Fibroblast of villous mesenchyme (primary cell): ENCODE measurements around the gene DLK2. TPM values are rescaled to one million over a fixed set of nuclear protein-coding genes. Genes with fewer than 3 reads are reported as not detected.

Experiments
- DNase-seq: peaks from one replicate; pipeline ENCODE4 v3.0.0-alpha.2; 2010; ENCODE audit warnings: low read depth
- H3K4me3 ChIP-seq: 2 replicates; pipeline ENCODE4 v1.5.1; 2011; ENCODE audit warnings: low read depth, mild to moderate bottlenecking, low read length
- small RNA-seq: library from RNA; depleted of rRNA; stranded (forward); fragments of <200 nt; gene quantifications from one replicate; pipeline ENCODE3, GENCODE V24; 2012
- total RNA-seq: library from RNA; depleted of rRNA; stranded (reverse); fragments of >200 nt; gene quantifications from 2 replicates; pipeline ENCODE4 v1.2.3, GENCODE V29; 2012
- TF ChIP-seq, protein P1 (sequence below): IDR thresholded peaks from 2 replicates; pipeline ENCODE4 v1.5.1; 2012; ENCODE audit warnings: low read depth, mild to moderate bottlenecking, low read length; ENCODE audit not compliant: insufficient read depth

The DLK2 gene
- total RNA-seq, 1 donor, result 1.7 TPM

DNA sequence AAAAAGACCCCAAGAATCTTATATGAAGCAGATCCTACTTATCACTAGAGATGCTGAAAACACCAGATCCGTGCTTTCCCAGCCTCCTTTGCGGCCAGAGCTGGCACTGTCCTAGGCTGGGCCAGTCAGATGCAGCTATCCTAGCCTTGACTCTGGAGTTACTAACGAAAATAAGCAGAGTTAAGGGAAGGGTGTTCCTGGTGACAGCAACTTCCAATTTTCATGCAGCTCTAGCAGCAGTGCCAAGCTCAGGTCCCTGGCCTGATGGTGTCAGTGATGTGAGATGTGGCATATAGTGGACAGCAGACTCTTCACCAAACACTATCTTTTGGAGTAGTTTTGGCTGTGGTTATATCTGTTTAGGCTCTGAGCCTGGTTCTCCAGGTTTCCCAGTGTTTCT, 53.6 kb downstream of the DLK2 start:
- no peak overlapping the region for H3K4me3 ChIP-seq
- TF ChIP-seq, protein P1, sequence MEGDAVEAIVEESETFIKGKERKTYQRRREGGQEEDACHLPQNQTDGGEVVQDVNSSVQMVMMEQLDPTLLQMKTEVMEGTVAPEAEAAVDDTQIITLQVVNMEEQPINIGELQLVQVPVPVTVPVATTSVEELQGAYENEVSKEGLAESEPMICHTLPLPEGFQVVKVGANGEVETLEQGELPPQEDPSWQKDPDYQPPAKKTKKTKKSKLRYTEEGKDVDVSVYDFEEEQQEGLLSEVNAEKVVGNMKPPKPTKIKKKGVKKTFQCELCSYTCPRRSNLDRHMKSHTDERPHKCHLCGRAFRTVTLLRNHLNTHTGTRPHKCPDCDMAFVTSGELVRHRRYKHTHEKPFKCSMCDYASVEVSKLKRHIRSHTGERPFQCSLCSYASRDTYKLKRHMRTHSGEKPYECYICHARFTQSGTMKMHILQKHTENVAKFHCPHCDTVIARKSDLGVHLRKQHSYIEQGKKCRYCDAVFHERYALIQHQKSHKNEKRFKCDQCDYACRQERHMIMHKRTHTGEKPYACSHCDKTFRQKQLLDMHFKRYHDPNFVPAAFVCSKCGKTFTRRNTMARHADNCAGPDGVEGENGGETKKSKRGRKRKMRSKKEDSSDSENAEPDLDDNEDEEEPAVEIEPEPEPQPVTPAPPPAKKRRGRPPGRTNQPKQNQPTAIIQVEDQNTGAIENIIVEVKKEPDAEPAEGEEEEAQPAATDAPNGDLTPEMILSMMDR, result no peak
- no peak for DNase-seq

Small RNAs within 50 kb of the gene (small RNA-seq; reads per million reads assigned to genes)
- gene MIR6780B, result not detected
- not detected for gene RNU6-1113P

Other genes starting within 250 kb of the DLK2 start
- 21.6 and 41.9 TPM in 2 replicates for gene DNPH1, start 226.1 kb downstream of the DLK2 start, total RNA-seq
- gene TTBK1, start 212.1 kb downstream of the DLK2 start, total RNA-seq, result not detected in 2 replicates
- gene SLC22A7, start 157.3 kb downstream of the DLK2 start, total RNA-seq, result not detected in 2 replicates
- not detected in 2 replicates for gene CRIP3, start 146.7 kb downstream of the DLK2 start, total RNA-seq
- 10.3 and 12.5 TPM in 2 replicates for gene ZNF318, start 85.9 kb downstream of the DLK2 start, total RNA-seq
- gene ABCC10, start 28.0 kb downstream of the DLK2 start, total RNA-seq, result 31.1 and 33.8 TPM in 2 replicates
- gene TJAP1, start 22.0 kb upstream of the DLK2 start, total RNA-seq, result 13.4 and 13.9 TPM in 2 replicates
- gene LRRC73, start 54.8 kb upstream of the DLK2 start, total RNA-seq, result under 0.01 TPM in 2 replicates
- 57.3 and 92.8 TPM in 2 replicates for gene YIPF3, start 61.4 kb upstream of the DLK2 start, total RNA-seq
- gene POLR1C, start 61.5 kb upstream of the DLK2 start, total RNA-seq, result 28.5 and 35.8 TPM in 2 replicates
- gene XPO5, start 120.5 kb upstream of the DLK2 start, total RNA-seq, result 28.0 and 43.2 TPM in 2 replicates
- gene POLH, start 120.6 kb upstream of the DLK2 start, total RNA-seq, result 20.0 and 40.6 TPM in 2 replicates
- 50.1 and 69.9 TPM in 2 replicates for gene GTPBP2, start 173.7 kb upstream of the DLK2 start, total RNA-seq
- gene MAD2L1BP, start 180.3 kb upstream of the DLK2 start, total RNA-seq, result 18.0 and 20.7 TPM in 2 replicates
- 0.86 and 0.97 TPM in 2 replicates for gene RSPH9, start 189.5 kb upstream of the DLK2 start, total RNA-seq
- gene MRPS18A, start 232.2 kb upstream of the DLK2 start, total RNA-seq, result 26.8 and 34.8 TPM in 2 replicates